ENCODE measurements around the gene TBX15.

TBX15 gene

DNA sequence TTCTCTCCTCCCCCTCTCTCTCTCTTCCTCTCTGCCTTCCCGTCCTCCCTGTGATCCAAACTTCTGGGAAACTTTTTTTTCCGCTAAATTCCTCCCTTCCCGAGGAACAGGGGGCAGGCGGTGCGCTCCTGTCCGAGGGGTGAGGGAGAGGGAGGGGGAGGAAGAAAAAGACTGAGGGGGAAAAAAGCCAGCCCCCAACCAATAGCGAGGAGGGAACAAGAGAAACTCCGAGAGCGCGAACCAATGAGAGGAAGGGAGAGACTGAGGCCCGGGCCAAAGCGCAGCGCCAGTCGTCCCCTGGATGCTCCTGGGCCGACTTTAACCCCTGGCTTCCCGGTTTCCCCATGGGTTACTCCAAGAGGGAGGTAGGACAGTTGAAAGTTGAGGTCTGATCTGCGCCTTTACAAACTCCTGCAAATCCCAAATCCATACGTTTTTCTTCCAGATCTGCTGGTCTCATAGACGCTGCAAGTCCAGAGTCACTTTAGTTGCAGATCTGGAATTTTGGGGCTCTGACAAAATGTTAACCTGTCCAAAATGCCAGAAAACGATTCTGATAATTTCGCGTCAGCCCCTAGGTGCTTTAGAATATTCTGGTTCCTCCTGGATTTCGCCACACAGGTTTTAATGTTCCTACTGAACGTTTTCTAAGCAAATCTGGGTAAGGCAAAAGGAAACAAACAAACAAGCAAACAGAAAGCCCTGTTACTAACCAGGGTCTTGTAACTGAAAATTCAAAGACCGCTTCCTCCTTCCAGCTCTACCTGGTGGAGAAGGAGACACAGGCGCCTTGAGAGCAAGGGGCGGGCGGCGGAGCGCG lies at the start of gene TBX15:
Gene TBX15, minus strand, starts transcription at position 158 of the 820 bp plus-strand sequence. CDS start 548 bp downstream, outside the sequence.
- H3K4me3 Mint-ChIP-seq: peak within 1 kb of the TSS; percentile 28
- peaks cover 25% of the 10 kb centered on the region for H3K9me3 Mint-ChIP-seq
- peak within 1 kb of the TSS; percentile 24 for H3K27ac Mint-ChIP-seq
- H3K4me1 Mint-ChIP-seq (ENCODE audit: low read depth): peaks cover 3% of the 10 kb centered on the region
- peaks cover 95% of the 10 kb centered on the region for H3K27me3 Mint-ChIP-seq (ENCODE audit: low read depth)
- H3K36me3 Mint-ChIP-seq (ENCODE audit: low read depth): peaks cover 17% of the 10 kb centered on the region

DNA sequence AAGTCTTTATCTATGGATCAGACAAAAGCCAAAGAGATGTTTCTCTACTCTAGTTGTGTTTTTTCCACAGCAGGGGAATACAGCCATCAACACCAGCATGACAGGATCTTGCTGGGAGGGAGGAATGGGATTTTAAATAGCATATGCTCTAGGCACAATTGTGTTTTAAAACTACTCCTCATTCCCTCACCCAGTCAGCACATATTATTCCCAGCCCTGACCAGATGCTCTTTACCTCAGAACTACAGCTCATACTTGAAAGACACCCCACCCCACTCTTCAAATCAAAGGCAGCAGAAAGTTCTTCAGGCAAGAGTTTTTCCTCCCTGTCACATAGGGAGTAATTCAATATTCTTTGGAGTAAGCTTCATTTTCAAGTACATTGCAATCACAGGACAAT lies 46.2 kb upstream of the TBX15 start:
- H3K27ac Mint-ChIP-seq: no peak overlapping the region
- no peaks in the 10 kb centered on the region for H3K4me1 Mint-ChIP-seq (ENCODE audit: low read depth)
- H3K9me3 Mint-ChIP-seq: no peaks in the 10 kb centered on the region
- H3K36me3 Mint-ChIP-seq (ENCODE audit: low read depth): no peaks in the 10 kb centered on the region
- H3K4me3 Mint-ChIP-seq: no peak overlapping the region
- no peaks in the 10 kb centered on the region for H3K27me3 Mint-ChIP-seq (ENCODE audit: low read depth)

DNA sequence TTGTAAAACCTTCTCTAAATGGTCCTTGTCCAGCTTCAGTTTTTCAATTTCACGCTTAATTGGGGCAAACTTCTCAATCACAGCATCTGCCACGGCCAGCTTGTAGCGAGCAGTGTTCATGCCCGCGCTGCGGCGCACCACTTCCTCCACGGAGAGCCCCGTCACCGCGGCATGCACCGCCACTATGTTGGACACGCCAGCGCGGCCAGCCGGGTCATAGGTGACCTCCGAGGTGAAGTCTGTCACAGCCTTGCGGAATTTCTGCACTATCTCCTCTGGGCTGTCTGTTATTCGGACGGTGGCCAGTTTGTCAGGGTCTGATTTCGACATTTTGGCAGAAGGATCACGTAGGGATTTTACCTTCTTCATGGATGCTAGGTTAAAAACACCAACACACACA lies 44.8 kb upstream of the TBX15 start:
- H3K27me3 Mint-ChIP-seq (ENCODE audit: low read depth): no peaks in the 10 kb centered on the region
- H3K27ac Mint-ChIP-seq: no peak overlapping the region
- no peaks in the 10 kb centered on the region for H3K9me3 Mint-ChIP-seq
- no peaks in the 10 kb centered on the region for H3K4me1 Mint-ChIP-seq (ENCODE audit: low read depth)
- no peak overlapping the region for H3K4me3 Mint-ChIP-seq
- H3K36me3 Mint-ChIP-seq (ENCODE audit: low read depth): no peaks in the 10 kb centered on the region

DNA sequence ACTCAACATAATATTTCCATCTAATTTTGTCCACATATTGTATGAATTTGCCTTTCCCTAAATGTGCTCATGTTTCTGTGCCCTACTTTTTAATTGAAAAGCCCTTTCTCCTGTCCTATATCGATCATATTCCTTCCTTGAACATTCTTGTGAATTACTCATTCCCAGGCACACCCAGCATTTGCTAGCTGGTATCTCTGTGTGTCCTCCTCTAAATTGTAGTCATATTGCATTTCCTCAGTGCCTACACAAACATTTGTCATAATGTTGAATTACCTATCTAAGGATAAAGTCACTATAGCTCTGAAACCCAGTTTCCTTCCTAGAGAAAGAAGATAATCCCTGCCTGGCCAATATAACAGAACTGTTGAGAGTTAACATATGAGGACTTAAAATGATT lies 39.6 kb upstream of the TBX15 start:
- Mint-ChIP-seq H3K27me3 (ENCODE audit: low read depth) (no peaks in the 10 kb centered on the region), H3K4me3 (no peak overlapping the region), H3K36me3 (ENCODE audit: low read depth) (peaks cover 2% of the 10 kb centered on the region), H3K9me3 (peaks cover 9% of the 10 kb centered on the region), H3K4me1 (ENCODE audit: low read depth) (no peaks in the 10 kb centered on the region), H3K27ac (no peak overlapping the region)

DNA sequence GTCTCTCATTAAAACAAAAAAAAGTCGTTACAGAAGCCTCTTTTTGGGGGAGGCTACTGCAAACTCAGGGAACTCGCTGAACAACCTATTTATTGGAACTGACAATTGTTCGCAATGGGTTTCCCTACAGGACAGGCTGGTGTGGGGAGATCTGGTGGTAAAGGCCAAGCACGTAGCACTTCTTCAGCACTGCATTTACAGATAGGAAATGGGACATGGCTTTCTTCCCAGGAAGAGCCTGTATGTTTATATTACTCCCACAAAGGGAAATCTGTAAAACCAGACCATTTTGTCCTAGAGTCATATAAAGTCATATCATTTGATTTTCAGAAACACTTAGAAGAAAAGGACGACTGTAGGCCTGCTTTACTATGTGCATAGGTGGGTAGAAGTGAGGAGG lies 38.8 kb upstream of the TBX15 start:
- Mint-ChIP-seq H3K27me3 (ENCODE audit: low read depth) (no peaks in the 10 kb centered on the region), H3K36me3 (ENCODE audit: low read depth) (peaks cover 2% of the 10 kb centered on the region), H3K27ac (no peak overlapping the region), H3K4me3 (no peak overlapping the region), H3K4me1 (ENCODE audit: low read depth) (no peaks in the 10 kb centered on the region), H3K9me3 (peaks cover 9% of the 10 kb centered on the region)

DNA sequence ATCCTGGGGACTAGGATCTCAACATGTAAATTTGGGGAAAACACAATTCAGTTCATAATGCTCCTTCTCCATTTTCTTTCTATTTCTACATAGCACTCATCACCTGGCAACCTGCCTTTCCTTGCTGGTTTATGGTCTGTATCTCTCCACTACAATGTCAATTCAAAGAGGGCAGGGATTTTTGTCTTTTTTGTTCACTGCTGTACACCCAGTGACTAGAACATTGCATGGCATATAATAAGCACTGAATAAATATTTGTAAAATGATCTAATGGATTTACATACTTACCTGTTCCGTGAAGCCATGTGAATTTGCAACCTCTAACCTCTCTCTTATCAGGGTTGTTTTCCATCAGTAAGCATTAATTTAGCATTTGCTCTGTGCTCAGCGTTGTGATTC lies 27.4 kb upstream of the TBX15 start:
- Mint-ChIP-seq H3K27ac (no peak overlapping the region), H3K4me1 (ENCODE audit: low read depth) (no peaks in the 10 kb centered on the region), H3K36me3 (ENCODE audit: low read depth) (peaks cover 4% of the 10 kb centered on the region), H3K9me3 (peaks cover 8% of the 10 kb centered on the region), H3K27me3 (ENCODE audit: low read depth) (peaks cover 20% of the 10 kb centered on the region), H3K4me3 (no peak overlapping the region)

DNA sequence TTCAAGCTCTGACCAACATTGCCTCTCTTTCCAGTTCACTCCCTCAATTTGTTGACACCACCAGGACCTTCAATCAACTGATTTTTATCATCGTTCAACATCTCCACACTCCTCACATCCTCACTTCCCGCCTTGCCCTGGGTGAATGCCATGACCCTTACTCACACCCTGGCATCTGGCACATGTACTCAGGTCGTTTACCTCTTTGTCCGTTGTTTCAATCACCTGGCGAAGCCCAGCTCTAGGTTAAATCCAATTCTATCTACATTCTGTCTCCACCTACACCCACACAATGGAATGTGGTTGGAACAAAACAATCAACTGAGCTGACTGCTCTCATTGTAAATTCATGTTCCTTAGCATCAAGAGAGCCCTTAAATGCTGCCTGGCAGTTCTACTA lies 24.2 kb upstream of the TBX15 start:
- Mint-ChIP-seq H3K4me1 (ENCODE audit: low read depth) (peaks cover 3% of the 10 kb centered on the region), H3K4me3 (no peak overlapping the region), H3K27ac (no peak overlapping the region), H3K9me3 (no peaks in the 10 kb centered on the region), H3K36me3 (ENCODE audit: low read depth) (peaks cover 3% of the 10 kb centered on the region), H3K27me3 (ENCODE audit: low read depth) (peaks cover 48% of the 10 kb centered on the region)

DNA sequence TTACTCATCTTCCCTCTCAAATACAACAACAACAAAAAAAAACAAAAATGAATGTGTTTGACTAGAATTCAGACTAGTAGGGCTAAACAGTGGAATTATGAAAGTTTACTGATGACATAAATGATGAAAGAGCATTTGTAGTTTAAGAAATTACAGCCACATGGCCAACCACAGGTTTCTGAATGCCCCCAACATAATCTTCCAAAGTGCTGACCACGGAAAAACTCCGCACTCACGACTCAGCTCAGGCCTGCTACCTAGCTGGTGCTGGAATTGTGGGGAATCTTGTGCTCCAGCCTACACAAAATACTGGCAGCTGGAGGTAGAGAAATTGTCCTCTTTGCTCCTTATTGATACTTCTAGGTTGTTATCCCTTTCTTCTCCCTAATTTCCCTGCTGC lies 23.6 kb upstream of the TBX15 start:
- Mint-ChIP-seq H3K27me3 (ENCODE audit: low read depth) (peaks cover 53% of the 10 kb centered on the region), H3K9me3 (no peaks in the 10 kb centered on the region), H3K36me3 (ENCODE audit: low read depth) (peaks cover 3% of the 10 kb centered on the region), H3K27ac (no peak overlapping the region), H3K4me3 (no peak overlapping the region), H3K4me1 (ENCODE audit: low read depth) (peaks cover 3% of the 10 kb centered on the region)

DNA sequence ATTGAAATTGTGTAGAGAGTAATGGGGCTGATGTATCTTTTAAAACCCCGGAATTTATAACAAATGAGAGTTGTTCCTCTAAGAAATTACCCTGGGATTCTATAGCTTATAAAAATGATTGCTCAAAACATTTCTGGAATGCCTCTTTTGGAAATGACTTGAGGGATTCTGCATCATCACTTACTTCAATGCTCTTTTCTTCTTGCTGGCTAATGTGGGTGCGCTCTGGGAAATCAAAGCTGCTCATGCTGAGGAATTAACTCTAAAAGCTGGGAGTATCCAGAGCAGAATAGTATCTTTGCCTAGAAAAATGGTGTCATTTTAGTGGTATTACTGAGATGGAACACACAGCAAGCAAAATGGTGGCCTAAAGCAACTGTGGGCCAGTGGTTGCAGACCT lies 23.0 kb upstream of the TBX15 start:
- peaks cover 3% of the 10 kb centered on the region for H3K36me3 Mint-ChIP-seq (ENCODE audit: low read depth)
- no peaks in the 10 kb centered on the region for H3K9me3 Mint-ChIP-seq
- no peak overlapping the region for H3K27ac Mint-ChIP-seq
- H3K4me1 Mint-ChIP-seq (ENCODE audit: low read depth): peaks cover 6% of the 10 kb centered on the region
- no peak overlapping the region for H3K4me3 Mint-ChIP-seq
- H3K27me3 Mint-ChIP-seq (ENCODE audit: low read depth): peaks cover 59% of the 10 kb centered on the region

DNA sequence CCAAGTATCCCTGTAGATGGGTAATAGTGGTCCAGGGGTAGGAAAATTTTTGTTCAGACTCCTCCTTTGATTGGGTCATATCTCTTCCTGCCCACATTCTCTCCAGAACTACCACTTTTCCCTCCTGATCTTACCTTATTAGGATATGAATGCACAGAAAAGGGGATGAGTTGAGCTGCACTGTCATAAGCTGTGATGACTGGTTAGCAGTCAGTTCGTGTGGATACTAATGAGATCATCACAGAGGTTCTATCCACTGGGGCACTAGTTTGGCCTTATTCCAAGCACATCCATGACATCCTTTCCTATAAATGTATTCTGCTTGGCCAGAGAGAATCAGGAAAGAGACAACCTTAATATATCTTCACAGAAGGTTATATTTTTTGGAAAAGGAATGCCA lies 22.1 kb upstream of the TBX15 start:
- Mint-ChIP-seq H3K27ac (no peak overlapping the region), H3K4me1 (ENCODE audit: low read depth) (peaks cover 8% of the 10 kb centered on the region), H3K9me3 (peaks cover 3% of the 10 kb centered on the region), H3K36me3 (ENCODE audit: low read depth) (peaks cover 6% of the 10 kb centered on the region), H3K27me3 (ENCODE audit: low read depth) (peaks cover 68% of the 10 kb centered on the region), H3K4me3 (no peak overlapping the region)

DNA sequence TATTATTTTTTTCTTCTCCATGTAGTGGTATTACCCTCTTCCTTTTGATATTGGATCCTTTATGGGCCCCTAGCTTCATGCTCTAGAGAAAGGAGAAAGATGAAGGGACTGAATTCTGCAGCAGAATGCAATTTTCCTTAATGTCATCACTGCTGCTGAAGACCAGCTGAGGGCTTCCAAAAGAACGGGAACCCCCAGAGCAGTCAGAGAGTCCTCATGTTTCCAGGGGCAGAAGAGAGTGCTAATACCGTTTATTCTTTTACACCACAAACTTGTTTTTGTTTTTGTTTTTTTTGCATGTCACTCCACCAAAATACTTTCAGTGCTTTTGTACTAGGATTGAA lies 21.1 kb upstream of the TBX15 start:
- Mint-ChIP-seq H3K4me3 (no peak overlapping the region), H3K4me1 (ENCODE audit: low read depth) (peaks cover 8% of the 10 kb centered on the region), H3K9me3 (peaks cover 3% of the 10 kb centered on the region), H3K27ac (no peak overlapping the region), H3K27me3 (ENCODE audit: low read depth) (peaks cover 77% of the 10 kb centered on the region), H3K36me3 (ENCODE audit: low read depth) (peaks cover 6% of the 10 kb centered on the region)

DNA sequence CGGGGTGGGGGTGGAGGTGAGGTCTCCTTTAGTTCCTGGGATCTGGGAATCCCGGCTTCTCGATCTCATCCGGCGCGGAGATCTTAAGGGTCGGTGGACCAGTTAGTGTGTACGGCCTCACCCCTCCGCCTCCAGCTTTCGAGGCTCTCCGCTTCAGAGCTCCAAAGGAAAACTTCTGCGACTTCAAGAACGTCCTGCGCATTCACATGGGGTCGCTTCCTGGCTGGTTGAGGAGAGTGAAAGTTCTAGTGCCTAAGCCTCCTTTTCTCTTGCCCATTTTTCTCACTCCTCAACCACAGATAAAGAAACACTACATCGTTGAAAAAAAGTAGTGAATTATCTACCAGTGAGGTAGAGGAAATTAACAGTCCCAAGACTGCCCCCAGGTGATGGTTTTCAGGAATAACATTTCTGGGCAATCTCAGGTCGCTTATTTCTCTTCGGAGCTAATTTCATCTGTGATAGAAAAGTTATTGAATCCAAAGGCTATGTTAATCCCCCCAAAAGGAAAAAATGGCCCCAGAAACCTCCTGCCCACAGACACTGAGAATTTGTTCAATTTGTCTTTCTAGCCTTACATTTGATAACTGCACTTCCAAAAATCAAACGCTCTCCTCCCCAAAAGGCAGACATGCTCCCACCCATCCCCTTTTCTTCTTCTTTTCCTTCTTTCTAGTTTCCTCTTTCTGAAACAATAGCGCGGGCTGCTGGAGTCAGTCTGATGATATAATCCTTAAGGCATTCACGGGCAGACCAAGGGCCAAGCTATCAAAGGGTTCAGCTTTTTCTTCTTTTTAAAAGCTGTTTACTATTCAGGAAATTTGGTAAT lies 20.6 kb upstream of the TBX15 start:
- peaks cover 6% of the 10 kb centered on the region for H3K36me3 Mint-ChIP-seq (ENCODE audit: low read depth)
- peaks cover 83% of the 10 kb centered on the region for H3K27me3 Mint-ChIP-seq (ENCODE audit: low read depth)
- H3K9me3 Mint-ChIP-seq: peaks cover 3% of the 10 kb centered on the region
- H3K4me3 Mint-ChIP-seq: peak overlapping the region; percentile 22
- peak overlapping the region; percentile 49 for H3K27ac Mint-ChIP-seq
- peaks cover 8% of the 10 kb centered on the region for H3K4me1 Mint-ChIP-seq (ENCODE audit: low read depth)

DNA sequence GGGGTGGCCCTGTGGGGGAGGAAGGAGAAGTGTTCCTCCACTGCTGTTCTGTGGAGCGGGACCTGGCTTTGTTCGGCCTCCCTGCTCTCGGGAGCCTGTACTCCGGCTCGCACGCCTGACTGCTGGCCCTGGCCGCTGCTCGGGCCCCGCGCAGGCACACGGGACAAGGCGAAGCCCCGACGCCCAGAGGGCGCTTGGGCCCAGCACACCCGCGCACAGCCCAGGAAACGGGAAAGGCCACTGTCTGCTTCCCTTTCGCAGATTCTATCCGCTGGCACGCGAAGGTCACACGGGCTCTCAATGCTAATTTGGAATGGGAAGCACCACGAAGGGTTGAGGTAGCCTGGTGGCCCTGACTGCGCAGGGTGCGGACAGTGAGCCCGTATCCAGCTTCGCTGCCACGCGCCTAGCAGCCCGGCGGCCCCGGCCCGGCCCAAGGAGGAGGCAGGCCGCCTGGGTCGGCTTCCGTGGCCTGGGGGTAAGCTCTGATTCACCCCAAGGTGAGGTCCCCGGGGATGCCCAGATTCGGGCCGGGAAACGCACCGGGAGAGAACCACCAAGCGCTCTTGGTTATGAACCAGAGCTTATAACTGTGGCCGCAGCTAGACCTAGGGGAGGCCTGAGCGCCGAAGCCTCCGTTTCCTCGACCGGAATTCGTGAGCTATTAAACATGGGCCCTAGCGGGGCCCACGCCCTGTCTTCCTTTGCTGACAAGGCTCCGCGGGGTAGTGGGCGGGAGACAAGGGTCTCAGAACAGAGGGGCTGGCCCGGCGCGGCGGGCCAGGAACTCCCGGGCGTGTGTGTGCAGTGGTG lies 19.7 kb upstream of the TBX15 start:
- Mint-ChIP-seq H3K36me3 (ENCODE audit: low read depth) (peaks cover 6% of the 10 kb centered on the region), H3K27ac (no peak overlapping the region), H3K9me3 (peaks cover 3% of the 10 kb centered on the region), H3K4me3 (no peak overlapping the region), H3K27me3 (ENCODE audit: low read depth) (peaks cover 90% of the 10 kb centered on the region), H3K4me1 (ENCODE audit: low read depth) (peaks cover 8% of the 10 kb centered on the region)

DNA sequence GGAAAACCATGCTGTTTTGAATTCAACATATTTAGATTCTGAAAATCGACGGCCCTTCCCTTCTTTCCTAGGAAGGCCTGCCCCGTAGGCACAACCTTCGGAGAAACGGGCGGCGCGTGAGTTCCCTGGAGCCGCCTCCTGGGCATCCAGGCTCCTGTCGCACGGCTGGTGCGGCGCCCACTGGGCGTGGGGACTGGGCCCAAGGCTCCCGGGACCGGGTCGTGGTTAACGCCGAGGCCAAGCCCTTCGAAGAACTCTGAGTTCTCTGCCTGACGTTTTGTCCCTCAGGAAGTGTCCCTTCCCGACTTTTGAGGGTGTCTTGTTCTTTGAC lies 19.2 kb upstream of the TBX15 start:
- H3K4me1 Mint-ChIP-seq (ENCODE audit: low read depth): peaks cover 8% of the 10 kb centered on the region
- H3K9me3 Mint-ChIP-seq: peaks cover 3% of the 10 kb centered on the region
- H3K36me3 Mint-ChIP-seq (ENCODE audit: low read depth): peaks cover 6% of the 10 kb centered on the region
- H3K4me3 Mint-ChIP-seq: no peak overlapping the region
- H3K27ac Mint-ChIP-seq: no peak overlapping the region
- peaks cover 90% of the 10 kb centered on the region for H3K27me3 Mint-ChIP-seq (ENCODE audit: low read depth)
